ENCODE measurements around the gene GPM6B.
A peak's percentile ranks its signal among the peaks of the same experiment; 100 is the strongest.

GPM6B gene

DNA sequence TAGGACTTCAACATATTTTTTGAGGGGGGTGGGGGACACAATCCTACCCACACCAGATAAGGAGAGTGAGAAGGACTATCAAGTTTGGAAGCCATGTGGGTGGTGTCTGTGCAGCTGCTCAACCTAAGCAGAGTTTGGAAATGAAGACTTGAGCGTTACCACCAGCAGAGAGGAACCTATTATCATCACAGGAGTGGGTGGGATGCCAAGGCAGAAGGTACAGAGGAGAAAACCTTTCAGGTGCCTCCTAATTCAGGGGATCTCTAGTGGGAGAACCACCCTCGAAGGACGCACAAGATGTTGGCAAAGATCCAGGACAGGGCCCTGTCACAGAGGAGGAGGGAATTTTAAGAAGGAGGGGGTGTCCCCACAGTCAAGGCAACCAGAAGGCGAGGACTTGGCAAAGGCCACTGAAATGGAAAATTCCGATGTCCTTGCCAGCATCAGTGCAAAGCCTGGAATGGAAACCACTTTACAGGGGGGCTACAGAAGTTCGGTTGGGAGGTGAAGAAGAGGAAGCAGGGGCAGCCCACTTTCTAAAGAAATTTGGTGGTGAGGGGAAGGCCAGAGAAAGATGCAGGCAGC is 8.4 kb upstream of the GPM6B start:
- Histone ChIP-seq H3K27ac (ENCODE audit: insufficient read depth, low read depth, low read length, poor library complexity, severe bottlenecking) (no peak overlapping the region), H3K4me1 (ENCODE audit: control insufficient read depth, insufficient read depth, low read length) (no peaks in the 10 kb centered on the region), H3K27me3 (ENCODE audit: control insufficient read depth, insufficient read depth, low read length, poor library complexity, severe bottlenecking) (no peaks in the 10 kb centered on the region), H3K9me3 (ENCODE audit: control insufficient read depth, low read length) (no peaks in the 10 kb centered on the region), H3K36me3 (ENCODE audit: control insufficient read depth, insufficient read depth, low read length) (no peaks in the 10 kb centered on the region), H3K4me3 (ENCODE audit: insufficient read depth, low read depth, low read length) (no peak overlapping the region)
- WGBS, 2 experiments, result 94% methylated on average over 6 of the region's 6 CpGs

DNA sequence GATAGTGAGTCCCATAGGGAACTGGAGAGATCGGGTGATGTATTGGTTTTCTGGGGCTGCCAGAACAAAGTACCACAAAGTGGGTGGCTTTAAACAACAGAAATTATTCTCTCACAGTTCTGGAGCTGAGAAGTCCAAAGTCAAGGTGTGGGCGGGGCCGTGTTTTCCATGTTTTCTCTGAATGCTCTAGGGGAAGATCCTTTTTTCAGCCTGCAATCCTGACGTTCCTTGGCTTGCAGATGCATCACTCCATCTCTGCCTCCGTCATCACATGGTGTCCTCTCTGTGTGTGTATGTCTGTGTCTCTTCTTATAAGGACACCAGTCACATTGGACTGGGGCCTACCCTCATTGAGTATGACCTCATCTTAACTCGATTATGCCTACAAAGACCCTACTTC is 7.9 kb upstream of the GPM6B start:
- H3K4me1 ChIP-seq (ENCODE audit: control insufficient read depth, insufficient read depth, low read length), result no peaks in the 10 kb centered on the region
- no peaks in the 10 kb centered on the region for H3K27me3 ChIP-seq (ENCODE audit: control insufficient read depth, insufficient read depth, low read length, poor library complexity, severe bottlenecking)
- H3K9me3 ChIP-seq (ENCODE audit: control insufficient read depth, low read length), result no peaks in the 10 kb centered on the region
- no peak overlapping the region for H3K27ac ChIP-seq (ENCODE audit: insufficient read depth, low read depth, low read length, poor library complexity, severe bottlenecking)
- H3K36me3 ChIP-seq (ENCODE audit: control insufficient read depth, insufficient read depth, low read length), result no peaks in the 10 kb centered on the region
- no peak overlapping the region for H3K4me3 ChIP-seq (ENCODE audit: insufficient read depth, low read depth, low read length)
- WGBS, 2 experiments, result 92 to 93% methylated on average over 3 to 5 of the region's 6 CpGs

DNA sequence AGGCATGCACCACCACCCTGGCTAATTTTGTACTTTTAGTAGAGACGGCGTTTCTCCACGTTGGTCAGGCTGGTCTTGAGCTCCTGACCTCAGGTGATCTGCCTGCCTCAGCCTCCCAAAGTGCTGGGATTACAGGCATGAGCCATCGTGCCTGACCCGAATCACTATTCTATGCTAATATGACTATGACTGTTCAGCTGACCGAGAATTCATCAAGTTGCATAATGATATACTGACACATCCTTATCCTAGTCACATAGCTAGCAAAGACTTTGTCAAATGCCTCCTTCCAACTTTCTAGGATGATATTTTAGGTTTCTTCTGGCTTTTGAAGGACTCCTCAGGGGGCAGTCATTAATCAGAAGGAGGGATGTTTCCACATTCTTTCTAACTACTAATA is 4.8 kb upstream of the GPM6B start:
- Histone ChIP-seq H3K27ac (ENCODE audit: insufficient read depth, low read depth, low read length, poor library complexity, severe bottlenecking) (no peak overlapping the region), H3K27me3 (ENCODE audit: control insufficient read depth, insufficient read depth, low read length, poor library complexity, severe bottlenecking) (no peaks in the 10 kb centered on the region), H3K9me3 (ENCODE audit: control insufficient read depth, low read length) (no peaks in the 10 kb centered on the region), H3K36me3 (ENCODE audit: control insufficient read depth, insufficient read depth, low read length) (no peaks in the 10 kb centered on the region), H3K4me3 (ENCODE audit: insufficient read depth, low read depth, low read length) (no peak overlapping the region), H3K4me1 (ENCODE audit: control insufficient read depth, insufficient read depth, low read length) (peaks cover 7% of the 10 kb centered on the region)
- 93 to 97% methylated on average over 5 to 6 of the region's 6 CpGs for WGBS, 2 experiments

DNA sequence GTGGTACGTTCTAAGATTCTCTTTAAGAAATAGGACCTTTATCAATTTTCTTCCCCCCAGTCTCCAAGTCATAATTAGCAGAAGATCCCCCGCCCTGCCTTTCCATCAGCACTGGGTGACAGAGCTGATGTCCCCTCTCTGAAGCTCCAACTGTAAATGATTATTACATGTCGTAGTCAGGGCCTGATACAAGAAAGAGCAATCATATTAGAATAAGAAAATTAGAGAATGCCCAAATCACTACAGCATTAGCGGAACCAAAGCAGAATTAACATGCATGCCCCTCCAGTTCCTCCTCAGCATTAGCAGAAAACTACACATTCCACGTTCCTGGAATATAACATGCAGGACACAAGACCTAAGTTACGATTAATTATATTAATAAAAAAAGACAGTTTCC is 717 bp downstream of the GPM6B start:
- Histone ChIP-seq H3K27ac (ENCODE audit: insufficient read depth, low read depth, low read length, poor library complexity, severe bottlenecking) (peak overlapping the region; percentile 92), H3K27me3 (ENCODE audit: control insufficient read depth, insufficient read depth, low read length, poor library complexity, severe bottlenecking) (no peaks in the 10 kb centered on the region), H3K4me3 (ENCODE audit: insufficient read depth, low read depth, low read length) (peak overlapping the region; percentile 18), H3K36me3 (ENCODE audit: control insufficient read depth, insufficient read depth, low read length) (no peaks in the 10 kb centered on the region), H3K9me3 (ENCODE audit: control insufficient read depth, low read length) (no peaks in the 10 kb centered on the region), H3K4me1 (ENCODE audit: control insufficient read depth, insufficient read depth, low read length) (peaks cover 12% of the 10 kb centered on the region)
- WGBS, 2 experiments, result 20 to 73% methylated on average over 1 to 3 of the region's 6 CpGs

DNA sequence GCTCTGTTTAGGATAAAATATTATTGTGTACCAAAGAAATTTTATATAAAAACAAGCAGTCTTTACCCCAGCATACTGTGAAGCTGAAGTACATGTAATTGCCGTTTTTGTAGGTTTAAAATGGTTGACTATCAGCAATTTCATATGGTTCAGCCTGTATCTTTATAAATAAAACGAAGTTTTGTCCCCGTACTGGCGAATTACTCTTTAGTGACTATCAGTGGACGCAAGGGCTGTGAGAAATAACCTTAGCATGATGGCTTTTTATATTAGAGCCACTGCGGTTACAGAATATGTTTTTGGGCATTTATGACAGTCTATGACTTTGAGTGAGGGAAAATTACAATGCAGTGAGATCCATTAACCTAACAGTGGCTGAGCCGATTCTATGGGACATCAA is 1.2 kb downstream of the GPM6B start:
- Histone ChIP-seq H3K4me1 (ENCODE audit: control insufficient read depth, insufficient read depth, low read length) (peaks cover 12% of the 10 kb centered on the region), H3K9me3 (ENCODE audit: control insufficient read depth, low read length) (no peaks in the 10 kb centered on the region), H3K27ac (ENCODE audit: insufficient read depth, low read depth, low read length, poor library complexity, severe bottlenecking) (no peak overlapping the region), H3K36me3 (ENCODE audit: control insufficient read depth, insufficient read depth, low read length) (no peaks in the 10 kb centered on the region), H3K4me3 (ENCODE audit: insufficient read depth, low read depth, low read length) (peak overlapping the region; percentile 16), H3K27me3 (ENCODE audit: control insufficient read depth, insufficient read depth, low read length, poor library complexity, severe bottlenecking) (no peaks in the 10 kb centered on the region)
- 93% methylated on average over 6 of the region's 7 CpGs for WGBS, 2 experiments

DNA sequence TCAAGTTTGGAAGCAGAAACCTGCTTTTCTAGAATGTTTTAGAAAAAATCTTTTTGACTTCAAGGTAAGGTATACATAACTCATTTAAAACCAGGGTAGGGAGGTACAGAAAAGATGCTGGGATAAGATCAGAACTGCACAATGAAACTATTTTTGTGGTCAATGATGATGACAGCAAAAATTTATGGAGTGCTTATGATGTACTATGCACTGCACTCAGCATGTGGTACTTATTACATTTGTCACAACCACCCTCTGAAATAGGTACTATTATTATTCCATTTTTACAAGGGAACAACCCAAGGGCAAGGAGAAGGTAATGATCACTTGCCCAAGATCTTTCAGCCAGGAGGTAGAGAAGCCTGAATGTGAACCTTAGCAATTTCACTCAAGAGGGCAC is 8.0 kb downstream of the GPM6B start:
- Histone ChIP-seq H3K27ac (ENCODE audit: insufficient read depth, low read depth, low read length, poor library complexity, severe bottlenecking) (no peak overlapping the region), H3K36me3 (ENCODE audit: control insufficient read depth, insufficient read depth, low read length) (no peaks in the 10 kb centered on the region), H3K9me3 (ENCODE audit: control insufficient read depth, low read length) (no peaks in the 10 kb centered on the region), H3K4me1 (ENCODE audit: control insufficient read depth, insufficient read depth, low read length) (no peaks in the 10 kb centered on the region), H3K27me3 (ENCODE audit: control insufficient read depth, insufficient read depth, low read length, poor library complexity, severe bottlenecking) (no peaks in the 10 kb centered on the region), H3K4me3 (ENCODE audit: insufficient read depth, low read depth, low read length) (no peak overlapping the region)

DNA sequence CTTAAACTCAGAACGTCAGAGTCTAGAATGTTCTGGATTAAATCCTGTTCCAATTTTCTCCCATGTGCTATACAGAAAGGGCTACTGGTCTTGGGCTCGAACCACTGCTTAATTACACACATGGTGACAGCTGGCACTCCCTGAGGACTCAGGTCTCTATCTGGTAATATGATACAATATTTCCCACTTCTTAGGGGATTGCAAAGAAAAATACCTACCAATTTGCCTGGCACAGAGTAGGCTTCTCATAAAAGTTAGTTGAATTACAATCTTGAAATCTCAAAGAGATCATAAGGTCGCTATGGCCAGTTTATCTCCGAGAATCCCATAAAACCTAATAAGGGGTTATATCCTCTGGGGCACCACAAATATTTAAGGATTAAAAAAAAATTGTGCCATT is 8.6 kb downstream of the GPM6B start:
- Histone ChIP-seq H3K4me1 (ENCODE audit: control insufficient read depth, insufficient read depth, low read length) (peaks cover 2% of the 10 kb centered on the region), H3K27me3 (ENCODE audit: control insufficient read depth, insufficient read depth, low read length, poor library complexity, severe bottlenecking) (no peaks in the 10 kb centered on the region), H3K4me3 (ENCODE audit: insufficient read depth, low read depth, low read length) (no peak overlapping the region), H3K27ac (ENCODE audit: insufficient read depth, low read depth, low read length, poor library complexity, severe bottlenecking) (no peak overlapping the region), H3K9me3 (ENCODE audit: control insufficient read depth, low read length) (no peaks in the 10 kb centered on the region), H3K36me3 (ENCODE audit: control insufficient read depth, insufficient read depth, low read length) (no peaks in the 10 kb centered on the region)
- WGBS, 2 experiments, result 97 to 98% methylated on average over 2 to 4 of the region's 4 CpGs

DNA sequence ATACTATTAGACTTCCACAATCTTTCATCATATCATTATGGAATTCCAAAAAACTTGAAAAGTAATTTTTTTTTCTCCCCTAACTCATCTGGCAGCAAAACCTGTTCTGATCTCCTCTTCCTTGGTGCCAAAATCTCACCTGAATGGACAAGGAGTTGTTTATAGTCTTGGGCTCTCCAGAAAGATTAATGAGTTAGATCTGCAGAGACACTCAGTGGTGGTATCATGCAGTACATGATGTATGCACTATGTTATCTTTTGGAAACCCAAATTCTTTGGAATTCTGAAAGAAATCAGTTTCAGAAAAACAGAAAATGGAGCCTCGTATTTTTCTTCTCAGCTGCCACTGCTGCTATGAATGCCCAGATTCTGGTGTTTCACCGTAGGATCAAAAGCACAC is 11.7 kb downstream of the GPM6B start:
- H3K4me3 ChIP-seq (ENCODE audit: insufficient read depth, low read depth, low read length), result no peak overlapping the region
- no peaks in the 10 kb centered on the region for H3K27me3 ChIP-seq (ENCODE audit: control insufficient read depth, insufficient read depth, low read length, poor library complexity, severe bottlenecking)
- peaks cover 5% of the 10 kb centered on the region for H3K4me1 ChIP-seq (ENCODE audit: control insufficient read depth, insufficient read depth, low read length)
- 93 to 94% methylated on average over 2 of the region's 2 CpGs for WGBS, 2 experiments
- H3K9me3 ChIP-seq (ENCODE audit: control insufficient read depth, low read length), result no peaks in the 10 kb centered on the region
- H3K36me3 ChIP-seq (ENCODE audit: control insufficient read depth, insufficient read depth, low read length), result no peaks in the 10 kb centered on the region
- H3K27ac ChIP-seq (ENCODE audit: insufficient read depth, low read depth, low read length, poor library complexity, severe bottlenecking), result no peak overlapping the region

DNA sequence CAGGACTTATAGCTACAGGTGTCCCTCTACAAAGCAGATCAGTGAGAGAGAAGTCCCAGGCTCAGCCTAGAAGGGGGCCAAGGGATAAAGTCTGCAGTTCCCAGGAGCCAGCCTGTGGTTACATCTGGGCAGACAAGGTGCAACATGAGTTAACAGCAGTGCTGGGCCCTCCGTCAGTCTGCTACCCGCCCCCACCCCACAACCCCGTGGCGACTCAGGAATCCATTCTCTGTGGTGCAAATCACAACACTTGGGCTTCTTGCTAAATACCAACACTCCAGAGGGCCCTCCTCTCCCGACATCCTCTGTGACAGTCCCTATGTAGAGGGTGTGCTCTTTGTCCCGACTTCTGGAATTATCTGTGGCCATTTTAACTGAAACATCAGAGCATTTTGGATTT is 13.8 kb downstream of the GPM6B start:
- H3K4me3 ChIP-seq (ENCODE audit: insufficient read depth, low read depth, low read length), result no peak overlapping the region
- H3K27ac ChIP-seq (ENCODE audit: insufficient read depth, low read depth, low read length, poor library complexity, severe bottlenecking), result peak overlapping the region; percentile 8
- H3K36me3 ChIP-seq (ENCODE audit: control insufficient read depth, insufficient read depth, low read length), result no peaks in the 10 kb centered on the region
- no peaks in the 10 kb centered on the region for H3K9me3 ChIP-seq (ENCODE audit: control insufficient read depth, low read length)
- peaks cover 5% of the 10 kb centered on the region for H3K4me1 ChIP-seq (ENCODE audit: control insufficient read depth, insufficient read depth, low read length)
- H3K27me3 ChIP-seq (ENCODE audit: control insufficient read depth, insufficient read depth, low read length, poor library complexity, severe bottlenecking), result no peaks in the 10 kb centered on the region
- WGBS, 2 experiments, result 12 to 22% methylated on average over 4 to 6 of the region's 6 CpGs

DNA sequence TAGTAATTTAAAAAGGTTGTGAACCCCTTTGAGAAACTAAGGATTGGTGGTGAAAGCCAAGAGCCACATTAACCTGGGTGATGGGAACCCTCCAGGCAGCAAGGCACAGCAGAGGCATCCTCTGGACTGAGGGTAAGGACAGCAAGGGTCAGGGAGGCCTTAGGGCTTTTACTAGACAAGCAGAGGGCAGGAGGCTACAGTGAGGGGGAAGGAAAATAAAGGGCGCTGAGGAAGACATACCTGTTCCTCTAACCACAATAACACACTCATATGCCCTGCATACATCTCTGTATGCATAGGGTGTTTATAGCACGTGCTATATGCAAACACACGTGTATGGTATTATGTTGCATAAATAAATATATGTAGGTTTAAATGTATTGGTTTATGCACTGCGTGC is 18.7 kb downstream of the GPM6B start:
- no peaks in the 10 kb centered on the region for H3K36me3 ChIP-seq (ENCODE audit: control insufficient read depth, insufficient read depth, low read length)
- H3K4me3 ChIP-seq (ENCODE audit: insufficient read depth, low read depth, low read length), result no peak overlapping the region
- peaks cover 2% of the 10 kb centered on the region for H3K4me1 ChIP-seq (ENCODE audit: control insufficient read depth, insufficient read depth, low read length)
- H3K9me3 ChIP-seq (ENCODE audit: control insufficient read depth, low read length), result no peaks in the 10 kb centered on the region
- H3K27me3 ChIP-seq (ENCODE audit: control insufficient read depth, insufficient read depth, low read length, poor library complexity, severe bottlenecking), result no peaks in the 10 kb centered on the region
- H3K27ac ChIP-seq (ENCODE audit: insufficient read depth, low read depth, low read length, poor library complexity, severe bottlenecking), result no peak overlapping the region
- 100% methylated on average over 1 of the region's 4 CpGs; no CpG with 5 or more reads in 1 of the 2 experiments for WGBS, 2 experiments

DNA sequence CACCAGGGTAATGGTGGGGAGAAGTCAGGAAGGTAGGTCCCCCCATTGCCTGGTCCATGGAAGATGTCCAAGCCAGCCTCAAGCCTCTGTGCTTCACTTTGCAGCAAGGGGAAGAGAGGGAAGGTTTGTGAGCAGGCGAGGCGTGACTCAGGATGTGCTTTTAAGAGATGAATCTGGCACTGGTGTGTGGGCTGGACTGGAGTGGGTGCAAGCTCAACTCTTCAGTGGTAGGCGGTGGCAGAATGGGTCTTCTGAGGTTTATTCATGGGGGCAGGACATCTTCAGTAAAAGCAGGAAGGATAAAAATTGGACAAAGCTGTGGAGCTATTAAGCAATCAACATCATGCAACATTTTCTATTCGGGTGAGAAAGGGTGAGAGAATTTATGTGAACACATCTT is 19.4 kb downstream of the GPM6B start:
- Histone ChIP-seq H3K4me3 (ENCODE audit: insufficient read depth, low read depth, low read length) (no peak overlapping the region), H3K4me1 (ENCODE audit: control insufficient read depth, insufficient read depth, low read length) (no peaks in the 10 kb centered on the region), H3K9me3 (ENCODE audit: control insufficient read depth, low read length) (no peaks in the 10 kb centered on the region), H3K27me3 (ENCODE audit: control insufficient read depth, insufficient read depth, low read length, poor library complexity, severe bottlenecking) (no peaks in the 10 kb centered on the region), H3K36me3 (ENCODE audit: control insufficient read depth, insufficient read depth, low read length) (no peaks in the 10 kb centered on the region), H3K27ac (ENCODE audit: insufficient read depth, low read depth, low read length, poor library complexity, severe bottlenecking) (no peak overlapping the region)
- WGBS, 2 experiments, result 97 to 98% methylated on average over 4 of the region's 4 CpGs

Data from ectodermal cell (in vitro differentiated cells).